NB4 (cell line): Measurements from ENCODE around the gene PIGZ.

Experiments used
- POLR2A ChIP-seq: IDR thresholded peaks from 2 replicates; pipeline ENCODE4 v1.6.1; 2011; ENCODE audit warnings: mild to moderate bottlenecking; ENCODE audit not compliant: insufficient read length; ENCODE audit errors: extremely low read depth
- TF ChIP-seq, protein P1 (sequence below): IDR thresholded peaks from one replicate; pipeline ENCODE4 v1.5.1; 2012; ENCODE audit warnings: low read depth, low read length

DNA sequence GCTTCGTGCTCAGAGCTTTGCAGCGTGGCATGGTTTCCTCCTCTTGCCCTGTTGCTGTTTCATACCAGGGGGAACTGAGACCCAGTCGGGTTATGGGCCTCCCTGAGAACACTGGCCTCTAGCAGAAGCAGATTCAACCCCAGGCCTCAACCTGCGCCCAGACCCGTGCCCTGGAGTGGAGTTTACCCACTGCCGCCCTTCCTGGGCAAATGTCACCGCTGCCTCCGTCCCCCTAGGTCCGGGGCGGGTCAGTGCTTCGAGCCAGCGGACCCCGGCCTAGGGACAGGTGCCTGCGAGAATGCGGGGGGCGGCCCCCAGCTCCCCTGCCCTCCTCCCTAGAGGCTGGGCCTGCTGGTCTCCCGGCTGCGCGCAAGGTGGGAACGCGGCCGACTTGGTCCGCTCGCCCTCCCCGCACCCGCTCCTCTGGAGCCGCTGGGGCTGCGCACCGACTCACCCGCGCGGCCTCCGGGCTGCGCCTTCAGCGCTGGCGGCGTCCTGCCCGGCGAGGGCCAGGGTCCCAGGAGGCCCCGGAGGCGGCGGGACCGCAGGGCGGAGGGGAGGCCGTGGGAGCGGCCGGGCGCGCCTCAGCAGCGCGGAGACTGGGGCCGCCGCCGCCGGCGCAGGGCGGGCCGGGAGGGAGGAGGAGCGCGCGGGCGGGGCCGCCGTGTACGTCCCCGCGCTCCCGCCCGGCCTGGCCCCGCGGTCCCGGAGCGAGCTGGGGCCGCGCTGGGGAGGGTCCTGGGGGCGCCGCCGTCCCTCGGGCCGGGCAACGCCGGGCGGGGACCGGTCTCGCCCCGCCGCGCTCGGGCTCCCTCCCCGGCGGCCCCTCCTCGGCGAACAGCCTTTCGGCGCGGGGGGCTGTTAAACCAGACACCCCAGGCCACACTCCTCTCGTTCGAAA is at the start of gene PIGZ:
- TF ChIP-seq, protein P1, sequence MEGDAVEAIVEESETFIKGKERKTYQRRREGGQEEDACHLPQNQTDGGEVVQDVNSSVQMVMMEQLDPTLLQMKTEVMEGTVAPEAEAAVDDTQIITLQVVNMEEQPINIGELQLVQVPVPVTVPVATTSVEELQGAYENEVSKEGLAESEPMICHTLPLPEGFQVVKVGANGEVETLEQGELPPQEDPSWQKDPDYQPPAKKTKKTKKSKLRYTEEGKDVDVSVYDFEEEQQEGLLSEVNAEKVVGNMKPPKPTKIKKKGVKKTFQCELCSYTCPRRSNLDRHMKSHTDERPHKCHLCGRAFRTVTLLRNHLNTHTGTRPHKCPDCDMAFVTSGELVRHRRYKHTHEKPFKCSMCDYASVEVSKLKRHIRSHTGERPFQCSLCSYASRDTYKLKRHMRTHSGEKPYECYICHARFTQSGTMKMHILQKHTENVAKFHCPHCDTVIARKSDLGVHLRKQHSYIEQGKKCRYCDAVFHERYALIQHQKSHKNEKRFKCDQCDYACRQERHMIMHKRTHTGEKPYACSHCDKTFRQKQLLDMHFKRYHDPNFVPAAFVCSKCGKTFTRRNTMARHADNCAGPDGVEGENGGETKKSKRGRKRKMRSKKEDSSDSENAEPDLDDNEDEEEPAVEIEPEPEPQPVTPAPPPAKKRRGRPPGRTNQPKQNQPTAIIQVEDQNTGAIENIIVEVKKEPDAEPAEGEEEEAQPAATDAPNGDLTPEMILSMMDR, result no peak
- TF ChIP-seq POLR2A, result no peak
